GM21723 (cell line): ENCODE measurements around the gene APH1B.
"Not testable (repeated sequence)": the region's sequence is repeated elsewhere in the genome, so short reads cannot be mapped to it uniquely, and the experiment has no call there.

Experiments used
- ATAC-seq: cut with Tn5 transposase; IDR thresholded peaks from one replicate; pipeline ENCODE4 v1.9.1; 2021; ENCODE audit warnings: mild to moderate bottlenecking, moderate library complexity; ENCODE audit not compliant: unreplicated experiment

APH1B gene

DNA sequence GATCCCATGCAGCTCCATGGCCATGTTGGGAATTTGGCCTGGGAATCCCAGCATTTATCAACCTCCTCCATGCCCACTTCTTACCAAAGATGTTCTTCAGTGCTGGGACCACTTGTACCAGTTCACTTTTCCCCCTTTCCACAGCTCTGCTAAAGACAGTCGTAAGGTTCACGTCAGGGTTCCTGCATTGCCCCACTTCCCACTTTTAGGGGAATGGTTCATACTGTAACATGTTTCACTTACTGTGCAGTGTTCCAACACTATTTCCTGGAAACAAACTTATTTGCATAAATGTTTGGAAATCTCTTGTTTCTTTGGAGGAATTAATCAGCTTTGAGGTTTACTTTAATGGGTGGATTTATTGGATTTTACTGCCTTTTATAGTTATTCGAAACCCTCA is 17.0 kb downstream of the APH1B start:
- ATAC-seq, result no peak

DNA sequence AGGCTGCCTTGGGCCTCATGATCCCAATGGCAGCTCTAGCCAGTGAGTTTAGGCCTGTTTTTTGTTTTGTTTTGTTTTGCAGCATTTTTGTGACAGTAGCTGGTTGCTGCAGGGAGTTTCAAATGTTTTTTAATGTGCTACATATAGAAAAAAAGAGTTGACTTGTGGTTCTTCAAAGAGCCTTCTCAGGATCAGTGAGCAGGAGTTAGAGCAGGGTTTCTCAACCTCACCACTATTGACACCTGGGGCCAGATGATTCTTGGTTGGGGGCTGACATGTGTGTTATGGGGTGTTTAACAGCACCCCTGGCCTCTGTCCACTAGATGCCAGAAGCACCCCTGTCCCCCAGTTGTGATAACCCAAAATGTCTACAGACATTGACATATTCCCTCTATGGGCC is 17.9 kb downstream of the APH1B start:
- no peak for ATAC-seq

DNA sequence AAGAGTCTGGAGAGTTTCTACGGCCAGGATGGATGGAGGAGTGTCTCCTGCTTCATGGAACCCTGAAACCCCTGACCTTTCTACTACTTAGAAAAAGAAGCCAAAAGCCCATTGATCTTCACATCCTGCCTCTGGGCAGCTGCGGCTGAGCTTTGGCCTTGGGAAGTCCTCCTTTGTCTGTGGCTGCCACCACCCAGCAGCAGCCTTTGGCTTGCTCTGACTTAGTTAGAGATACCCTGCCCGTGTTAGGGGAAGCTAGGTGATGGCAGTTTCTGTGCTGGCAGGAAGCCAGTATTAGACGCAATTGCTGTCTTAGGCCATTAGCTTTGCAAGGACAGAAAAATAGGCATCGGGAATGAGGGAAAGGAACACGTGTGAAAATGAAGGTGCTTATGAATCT is 18.8 kb downstream of the APH1B start:
- no peak for ATAC-seq

DNA sequence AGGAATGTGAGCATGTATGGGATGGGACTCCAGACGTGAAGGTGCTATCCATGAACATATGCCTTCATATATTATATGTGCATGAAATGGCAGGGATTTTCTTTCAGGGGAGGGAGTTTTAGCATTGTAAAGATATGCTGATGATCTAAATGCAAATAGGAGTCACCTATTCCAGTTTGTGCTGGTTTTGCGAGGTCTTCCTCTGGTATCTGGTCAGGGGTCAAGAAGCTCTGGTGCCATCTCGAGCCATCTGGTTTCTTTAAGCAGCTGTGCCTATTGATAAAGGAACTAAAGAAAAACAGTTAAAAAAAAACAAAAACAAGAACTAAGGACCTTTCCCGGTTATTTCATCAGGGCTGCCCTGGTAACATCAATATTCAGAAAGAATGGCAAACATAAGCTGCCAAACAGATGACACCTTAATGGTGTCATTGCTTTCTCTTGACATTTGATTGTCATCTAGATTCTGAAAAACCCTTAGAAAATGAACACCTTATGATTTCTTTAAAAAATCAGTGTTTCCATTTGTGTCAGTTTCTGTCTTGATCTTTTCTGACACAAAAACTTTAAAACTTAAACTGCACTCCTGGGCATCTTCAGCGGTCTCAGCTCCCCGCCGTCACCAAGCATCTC is 22.7 kb downstream of the APH1B start:
- ATAC-seq, result no peak

DNA sequence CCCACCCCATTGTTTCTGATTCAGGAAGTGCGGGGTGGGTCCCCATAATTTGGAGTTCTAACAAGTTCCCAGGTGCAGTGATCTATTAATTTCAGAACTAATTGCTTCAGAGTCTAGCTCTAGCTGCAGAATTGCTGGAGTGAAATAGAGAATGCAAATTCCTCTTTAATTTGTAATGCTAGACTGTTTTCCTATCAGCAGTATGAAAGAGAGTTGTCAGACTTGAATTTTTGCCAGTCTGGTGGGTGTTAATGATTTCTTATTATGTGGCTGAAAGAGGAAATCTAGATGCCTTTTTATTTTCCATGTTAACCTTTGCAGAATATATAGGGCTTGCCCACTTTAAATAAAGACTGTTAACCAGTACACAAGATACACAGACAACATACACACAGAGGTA is 23.7 kb downstream of the APH1B start:
- ATAC-seq, result no peak

DNA sequence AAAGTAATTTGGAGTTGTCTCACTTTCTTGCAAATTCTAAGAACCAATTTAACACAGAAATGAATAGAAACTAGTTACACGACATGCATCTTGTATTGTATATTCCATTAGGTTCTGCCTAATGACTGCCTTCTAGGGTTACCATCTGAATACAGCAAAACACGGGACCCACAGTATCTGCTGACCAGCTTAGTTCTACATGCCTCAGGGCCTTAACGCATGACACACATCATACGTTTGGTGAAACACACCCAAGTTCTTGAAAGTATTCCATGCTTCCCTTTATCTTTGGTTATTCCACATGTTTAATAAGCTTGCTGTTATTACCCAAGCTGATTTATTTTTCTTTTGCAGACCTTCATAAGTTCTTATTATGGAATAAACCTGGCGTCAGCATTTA is 27.9 kb downstream of the APH1B start:
- ATAC-seq, result no peak

DNA sequence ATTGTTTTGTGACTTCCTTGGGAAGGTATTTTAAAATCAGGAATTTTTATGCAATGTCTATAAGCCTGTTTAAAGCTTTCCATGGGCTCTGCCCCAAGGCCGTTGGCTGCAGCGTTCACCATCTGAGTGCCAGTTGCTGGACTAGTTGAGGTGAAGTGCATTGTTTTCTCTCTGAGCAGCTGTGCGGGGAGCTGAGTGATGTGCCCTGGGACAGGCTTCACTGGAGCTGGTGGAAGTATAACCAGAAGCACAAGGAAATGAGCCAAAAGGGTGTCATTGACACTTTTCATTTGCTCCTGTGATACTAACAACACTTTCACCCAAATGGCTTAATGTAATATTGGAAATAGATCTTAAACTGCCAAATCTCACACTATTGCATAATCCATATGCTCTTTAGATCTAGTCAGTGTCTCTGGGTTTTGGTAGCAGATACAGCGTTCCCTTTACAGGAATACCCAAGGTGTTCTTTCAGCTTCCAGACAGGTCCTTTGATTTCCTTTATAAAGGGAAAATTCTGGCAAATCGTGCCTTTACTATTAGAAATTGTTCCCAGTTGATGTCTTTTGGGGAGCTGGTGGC is 29.2 kb downstream of the APH1B start:
- ATAC-seq, result no peak

DNA sequence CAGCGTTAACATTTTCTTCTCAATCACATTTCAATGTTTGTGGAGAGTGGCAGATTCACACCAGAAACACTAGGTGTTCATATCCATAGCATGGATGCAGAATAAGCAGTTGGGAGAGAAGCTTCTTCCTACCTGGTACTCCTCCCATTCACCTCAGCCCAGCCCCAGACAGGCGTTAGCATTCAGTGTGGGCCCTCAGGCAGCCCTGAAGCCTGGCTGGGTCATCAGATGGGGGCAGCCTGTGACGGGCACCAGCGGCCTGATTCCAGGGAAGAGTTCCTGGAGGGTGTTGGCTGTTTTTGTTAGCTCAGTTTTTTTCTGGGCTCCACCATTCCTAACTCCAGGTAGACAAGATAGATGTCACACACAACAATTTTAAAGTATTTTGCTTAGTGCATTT is 31.1 kb downstream of the APH1B start:
- ATAC-seq, result no peak

DNA sequence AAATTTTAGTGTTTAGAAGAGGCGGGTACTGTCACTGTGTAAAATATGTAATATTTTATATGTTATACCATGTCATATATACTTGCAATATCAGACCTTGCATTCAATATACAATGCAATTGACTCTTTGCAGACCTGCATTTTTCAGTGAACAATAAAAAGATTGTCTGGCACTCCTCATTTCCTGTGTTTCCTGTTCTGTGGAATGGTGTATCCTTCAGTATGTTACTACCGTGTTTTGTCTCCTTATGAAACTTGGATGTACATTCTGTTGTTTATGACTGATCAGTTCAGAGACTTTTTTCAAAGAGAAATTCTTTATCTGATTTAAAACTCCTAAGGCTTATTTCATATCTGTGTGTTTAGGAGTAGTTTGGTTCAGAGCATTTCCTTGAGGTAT is 31.5 kb downstream of the APH1B start:
- ATAC-seq, result no peak

DNA sequence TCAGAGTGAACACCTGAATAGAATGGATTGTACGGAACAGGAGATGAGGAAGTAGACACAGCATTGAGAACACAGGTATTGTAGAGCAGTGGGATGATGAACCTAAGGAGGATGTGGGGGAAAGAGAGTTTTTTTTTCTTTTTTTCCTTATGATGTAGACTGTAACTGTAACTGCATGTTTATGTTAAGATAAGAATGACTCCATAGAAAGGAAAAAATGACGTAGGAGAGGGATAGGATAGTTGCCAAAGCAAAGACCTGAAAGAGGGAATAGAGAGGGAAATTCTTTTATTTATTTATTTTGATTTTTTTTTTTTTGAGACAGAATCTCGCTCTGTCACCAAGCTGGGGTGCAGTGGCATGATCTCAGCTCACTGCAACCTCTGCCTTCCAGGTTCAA is 33.2 kb downstream of the APH1B start:
- no peak for ATAC-seq

DNA sequence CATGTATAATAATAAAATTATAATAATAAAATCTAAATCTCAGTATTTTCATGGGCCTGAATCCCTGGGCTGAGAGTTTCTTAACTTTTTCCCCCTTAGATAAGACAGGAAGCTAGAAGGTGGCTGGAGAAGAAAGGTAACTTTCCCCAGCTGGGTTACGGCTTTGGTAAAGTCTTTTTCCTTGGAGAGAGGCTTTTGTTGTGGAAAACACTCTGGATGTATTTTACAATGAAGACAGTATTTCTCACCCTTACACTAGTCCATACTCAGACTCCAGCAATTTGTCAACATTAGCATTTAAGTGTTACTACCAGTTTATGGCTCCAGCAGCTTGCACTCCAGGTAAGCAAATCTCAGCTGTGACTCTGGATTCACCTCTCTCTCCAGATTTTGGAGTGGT is 34.9 kb downstream of the APH1B start:
- no peak for ATAC-seq

DNA sequence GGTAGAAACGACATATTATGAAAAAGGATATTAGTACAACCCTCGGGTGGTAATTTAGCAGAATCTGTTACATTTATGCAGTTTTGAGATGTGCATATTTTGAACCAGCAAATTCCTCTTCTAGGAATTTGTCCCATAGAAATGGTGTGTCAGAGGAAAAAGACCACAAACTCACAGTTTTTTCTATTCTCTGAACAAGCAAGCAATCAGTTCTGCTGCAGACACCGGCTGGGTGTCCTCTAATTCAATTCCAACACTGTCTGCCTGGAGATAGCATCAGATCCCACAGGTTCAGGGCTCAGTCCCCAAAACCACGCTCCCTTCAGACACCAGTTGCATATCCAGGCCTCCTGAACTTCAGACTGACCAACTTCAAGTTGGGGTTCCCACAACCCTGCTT is 36.4 kb downstream of the APH1B start:
- ATAC-seq, result no peak

DNA sequence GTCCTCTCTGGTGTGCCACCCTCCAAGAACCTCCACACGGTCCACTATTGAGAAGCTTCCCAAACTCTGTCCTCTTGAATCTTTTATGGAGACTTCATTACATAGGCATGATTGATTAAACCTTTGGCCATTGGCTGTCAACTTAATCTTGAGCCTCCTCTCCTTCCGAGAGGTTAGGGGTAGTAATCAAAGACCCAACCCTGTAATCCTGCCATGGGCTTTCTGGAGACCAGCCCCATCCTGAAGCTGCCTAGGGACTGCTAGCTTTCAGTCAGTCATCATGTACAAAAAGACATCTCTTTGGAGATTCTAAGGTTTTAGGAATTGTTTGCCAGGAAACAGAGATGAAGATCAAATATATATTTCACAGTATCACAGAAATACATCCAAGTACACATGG is 37.0 kb downstream of the APH1B start:
- ATAC-seq, result no peak

DNA sequence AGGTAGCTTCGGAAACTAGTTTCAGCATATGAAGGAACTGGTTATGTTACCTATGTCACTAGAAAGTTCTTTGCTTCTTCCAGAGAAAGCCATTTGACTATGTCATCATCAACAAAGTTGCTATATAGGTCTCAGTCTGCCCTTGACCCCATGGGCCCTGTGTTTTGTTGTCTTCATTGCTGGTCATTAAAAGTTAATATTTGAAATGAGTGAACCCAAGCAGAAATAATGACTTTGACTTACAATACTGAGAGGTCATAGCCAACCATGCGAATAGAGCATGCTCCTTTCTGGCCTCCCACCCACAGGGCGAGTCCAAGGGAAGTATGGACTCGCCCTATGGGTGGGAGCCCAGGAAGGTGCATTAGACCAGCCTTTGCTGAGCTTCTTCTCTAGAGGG is 40.9 kb downstream of the APH1B start:
- no peak for ATAC-seq

DNA sequence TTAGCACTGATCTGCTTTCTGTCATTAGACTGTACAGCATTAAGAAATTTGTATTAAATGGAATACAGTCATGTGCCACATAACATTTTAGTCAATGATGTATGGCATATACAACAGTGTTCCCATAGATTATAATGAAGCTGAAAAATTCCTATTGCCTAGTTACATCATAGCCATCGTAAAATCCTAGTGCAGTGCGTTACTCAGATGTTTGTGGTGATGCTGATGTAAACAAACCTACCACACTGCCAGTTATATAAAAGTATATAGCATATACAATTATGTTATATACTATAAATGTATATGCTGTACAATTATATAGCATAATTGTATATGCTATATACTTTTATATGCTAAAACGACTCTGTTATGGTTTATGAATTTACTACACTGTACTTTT is 41.7 kb downstream of the APH1B start:
- no peak for ATAC-seq

DNA sequence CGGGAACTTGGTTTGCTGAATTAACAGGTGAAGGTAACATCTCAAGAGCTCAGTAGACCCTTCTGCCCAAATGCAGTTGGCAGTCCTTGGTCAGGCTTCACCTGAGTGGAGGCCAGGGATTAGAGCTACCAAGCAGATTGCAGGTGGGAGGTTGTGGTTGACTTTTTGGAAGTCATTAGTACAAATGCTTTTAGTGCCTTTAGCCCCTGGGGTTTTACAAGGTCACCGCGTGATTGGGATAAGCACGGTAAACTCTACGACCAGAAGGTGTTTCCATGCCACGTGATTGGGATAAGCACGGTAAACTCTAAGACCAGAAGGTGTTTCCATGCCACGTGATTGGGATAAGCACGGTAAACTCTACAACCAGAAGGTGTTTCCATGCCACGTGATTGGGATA is 43.0 kb downstream of the APH1B start:
- not testable (repeated sequence) for ATAC-seq

DNA sequence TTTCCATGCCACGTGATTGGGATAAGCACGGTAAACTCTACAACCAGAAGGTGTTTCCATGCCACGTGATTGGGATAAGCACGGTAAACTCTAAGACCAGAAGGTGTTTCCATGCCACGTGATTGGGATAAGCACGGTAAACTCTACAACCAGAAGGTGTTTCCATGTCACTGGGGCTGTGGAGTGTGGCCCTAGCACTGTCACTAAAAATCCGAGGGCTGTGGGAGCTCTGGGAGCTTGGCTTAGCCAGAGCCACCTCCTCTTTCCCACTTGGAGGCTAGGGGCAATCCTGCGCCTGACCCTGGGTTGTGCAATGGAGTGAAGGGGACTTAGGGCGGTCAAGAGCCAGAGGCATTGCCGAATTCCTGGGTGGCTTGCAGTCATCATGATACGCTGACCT is 43.6 kb downstream of the APH1B start:
- ATAC-seq, result not testable (repeated sequence)

DNA sequence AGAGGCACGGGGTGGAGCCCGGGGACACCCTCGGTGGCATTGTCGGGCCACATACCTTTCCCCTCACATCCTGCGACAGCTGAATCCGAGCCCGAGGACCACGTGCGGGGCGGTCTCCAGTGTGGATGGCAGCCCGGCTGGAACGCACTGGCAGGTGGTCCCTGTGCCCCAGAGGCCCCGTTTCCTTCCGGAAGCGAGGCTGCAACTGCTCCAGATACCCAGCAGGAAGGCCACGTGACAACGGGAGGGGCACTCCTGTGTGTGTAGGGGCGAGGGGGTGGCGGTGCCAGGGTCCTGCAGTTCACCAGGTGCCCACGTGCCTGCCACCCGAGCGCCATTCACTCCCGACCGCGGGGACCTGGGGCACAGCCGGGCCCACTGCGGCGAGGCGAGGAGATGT is 44.1 kb downstream of the APH1B start:
- no peak for ATAC-seq

DNA sequence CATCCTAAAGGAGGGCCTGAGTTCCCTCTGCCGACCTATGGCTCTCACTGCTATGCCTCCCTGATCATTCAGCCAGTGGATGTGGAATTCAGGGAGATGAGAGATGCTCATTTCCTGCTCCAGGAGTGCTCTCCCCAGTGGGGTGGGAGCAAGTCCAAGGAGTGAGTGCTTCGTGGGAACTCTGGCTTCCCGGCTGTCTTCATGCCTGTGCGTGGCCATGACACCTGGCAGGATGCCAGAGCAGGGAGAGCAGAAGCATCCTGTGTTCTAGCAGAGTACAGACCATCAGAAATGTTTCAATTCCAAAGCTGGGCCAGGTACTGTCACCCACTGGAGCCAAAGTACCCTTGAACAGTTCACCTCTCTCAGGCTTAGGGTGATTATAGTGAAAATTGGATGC is 45.1 kb downstream of the APH1B start:
- no peak for ATAC-seq

DNA sequence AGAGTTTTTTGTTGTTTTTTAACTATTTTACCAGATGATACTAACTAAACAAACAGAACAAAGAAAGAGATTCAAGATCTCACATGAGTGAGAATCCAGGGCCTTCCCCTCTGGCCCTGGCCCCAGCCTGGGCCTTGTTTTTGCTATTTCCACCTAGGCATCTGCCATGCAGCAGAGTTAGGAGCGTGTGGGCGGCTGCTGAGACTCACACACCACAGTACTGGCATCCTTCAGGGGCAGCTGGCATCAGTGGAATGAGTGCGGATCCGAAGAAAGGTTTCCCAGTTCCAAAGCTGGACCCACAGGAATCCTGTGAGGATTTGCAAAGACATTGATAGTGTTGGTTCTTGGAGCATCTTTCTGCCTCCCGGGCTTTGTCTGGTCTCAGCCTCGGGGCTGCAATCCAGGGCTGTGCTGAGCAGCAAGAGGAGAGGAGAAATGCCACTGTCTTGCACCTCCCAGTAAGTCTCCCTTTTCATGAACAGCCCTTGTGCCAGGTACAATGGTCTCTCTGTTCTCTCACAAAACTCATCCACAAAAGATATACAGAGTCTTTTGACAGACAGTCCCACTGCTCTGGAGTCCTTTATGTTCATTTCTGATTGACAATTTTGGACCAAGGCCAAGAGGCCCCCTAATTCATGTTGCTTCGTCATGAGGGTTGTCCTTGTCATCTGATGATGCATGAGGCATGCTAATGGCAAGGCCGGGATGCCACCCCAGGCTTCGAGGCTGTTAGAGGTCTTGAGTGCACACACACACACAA is 46.6 kb downstream of the APH1B start:
- ATAC-seq, result no peak

DNA sequence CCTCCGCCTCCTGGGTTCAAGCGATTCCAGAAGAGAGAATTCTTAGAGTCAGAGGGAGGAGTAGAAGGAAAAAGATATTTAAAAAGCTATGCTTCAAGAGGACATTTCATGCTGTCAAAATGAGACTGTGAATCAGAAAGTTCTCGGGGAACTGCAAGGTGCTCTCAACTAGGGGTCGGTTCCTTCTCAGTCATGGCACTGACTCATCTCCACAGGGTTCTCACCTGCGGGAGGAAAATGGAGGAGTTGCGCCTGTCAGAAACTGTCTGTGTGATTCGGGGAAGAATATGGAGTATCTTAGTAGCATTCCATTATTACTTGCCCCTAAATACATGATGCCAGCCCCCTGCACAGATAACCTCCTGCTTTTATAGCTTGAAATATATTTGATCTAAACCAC is 47.4 kb downstream of the APH1B start:
- no peak for ATAC-seq

DNA sequence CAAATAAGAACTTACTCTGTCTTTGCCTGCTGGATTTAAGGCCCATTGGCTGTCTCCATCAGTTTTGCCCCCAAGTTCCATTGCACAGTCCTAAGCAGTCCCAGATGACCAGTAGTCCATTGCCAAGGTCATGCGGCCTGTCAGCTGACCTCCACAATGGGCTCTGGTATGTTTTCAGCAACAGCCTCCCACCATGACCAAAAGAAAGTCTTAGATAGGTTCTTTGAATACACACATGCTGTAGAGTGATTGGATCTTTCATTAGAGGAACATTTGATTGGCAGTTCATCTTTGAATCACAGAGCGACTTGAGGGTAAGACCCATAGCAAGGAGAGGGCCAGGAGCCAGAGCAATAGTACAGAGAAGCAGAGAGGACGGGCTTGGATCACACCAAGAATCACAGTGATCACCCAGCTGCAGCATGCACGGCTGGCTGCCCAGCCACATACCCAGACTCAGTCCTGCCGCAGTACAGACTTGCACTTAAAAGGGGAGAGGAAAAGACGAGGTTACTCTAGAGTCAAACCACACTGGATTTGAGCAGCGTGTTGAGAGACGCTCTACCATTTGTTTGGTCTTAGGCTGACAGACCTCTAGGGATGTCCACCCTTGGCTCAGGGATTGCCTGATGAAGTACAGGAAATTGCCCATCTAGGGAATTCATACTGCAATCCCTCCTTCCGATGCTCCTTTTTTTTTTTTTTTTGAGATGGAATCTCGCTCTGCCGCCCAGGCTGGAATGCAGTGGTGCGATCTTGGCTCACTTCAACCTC is 50.4 kb downstream of the APH1B start:
- ATAC-seq, result no peak
